Hypothalamus (tissue), 51 donors: ENCODE data around the gene MTG1.
"Not testable (repeated sequence)": the region's sequence is repeated elsewhere in the genome, so short reads cannot be mapped to it uniquely, and the experiment has no call there.

Experiments used
- DNase-seq, 51 donors: peaks; one replicate each; lab custom pipeline; 2025; lab: John Stamatoyannopoulos, UW

The MTG1 gene

GRCh38 chr10:133396035-133396624 lies 2.2 kb downstream of the MTG1 start:
- DNase-seq, result no peak

- no peak for DNase-seq
Measured at GRCh38 chr10:133397938-133398337, 4.0 kb downstream of the MTG1 start.

GRCh38 chr10:133399123-133399601 lies 5.2 kb downstream of the MTG1 start:
- no peak for DNase-seq

GRCh38 chr10:133400624-133401424 lies 6.9 kb downstream of the MTG1 start:
- DNase-seq, result no peak

GRCh38 chr10:133401500-133401899 lies 7.5 kb downstream of the MTG1 start:
- DNase-seq, result no peak

GRCh38 chr10:133401981-133402725 lies 8.2 kb downstream of the MTG1 start:
- no peak for DNase-seq

- DNase-seq, result no peak
Measured at GRCh38 chr10:133403359-133403758, 9.4 kb downstream of the MTG1 start.

GRCh38 chr10:133403784-133404183 lies 9.8 kb downstream of the MTG1 start:
- no peak for DNase-seq

- DNase-seq, result no peak
Measured at GRCh38 chr10:133405272-133405671, 11.3 kb downstream of the MTG1 start.

- no peak for DNase-seq
Measured at GRCh38 chr10:133405844-133406527, 12.0 kb downstream of the MTG1 start.

GRCh38 chr10:133411523-133412380 lies 17.8 kb downstream of the MTG1 start:
- DNase-seq, result no peak

GRCh38 chr10:133412381-133412711 lies 18.4 kb downstream of the MTG1 start:
- no peak for DNase-seq

- DNase-seq, result not testable (repeated sequence)
Measured at GRCh38 chr10:133414401-133414800, 20.4 kb downstream of the MTG1 start.

- no peak for DNase-seq
Measured at GRCh38 chr10:133415752-133416151, 21.8 kb downstream of the MTG1 start.

GRCh38 chr10:133418289-133418993 lies 24.5 kb downstream of the MTG1 start:
- no peak for DNase-seq

- no peak for DNase-seq
Measured at GRCh38 chr10:133419211-133419950, 25.4 kb downstream of the MTG1 start.

GRCh38 chr10:133420028-133420427 lies 26.1 kb downstream of the MTG1 start:
- DNase-seq, result no peak

- no peak for DNase-seq
Measured at GRCh38 chr10:133420579-133420978, 26.6 kb downstream of the MTG1 start.
